Liver (tissue), 9 donors: ENCODE data around the gene SAMD8. TPM values are rescaled to one million over a fixed set of nuclear protein-coding genes. Genes with fewer than 3 reads are reported as not detected.

Experiments used
- DNase-seq: peaks from one replicate; pipeline ENCODE4 v3.0.0-alpha.2; 2017; ENCODE audit warnings: low spot score
- H3K27ac ChIP-seq, 2 donors: one replicate each; pipeline ENCODE4 v1.7.0; 2013; ENCODE audit warnings: inconsistent platforms in 2 of 2, low read length in 2 of 2, control low read depth in 1 of 2, low read depth in 1 of 2, mild to moderate bottlenecking in 1 of 2
- H3K27me3 ChIP-seq, 4 donors: one replicate each; pipeline versions ENCODE4 v1.6.1 to v1.7.0; 2013; ENCODE audit warnings: low read length in 3 of 4, inconsistent platforms in 1 of 4, mild to moderate bottlenecking in 1 of 4, moderate library complexity in 1 of 4; ENCODE audit not compliant: control insufficient read depth in 4 of 4, insufficient read depth in 4 of 4
- H3K36me3 ChIP-seq, 4 donors: one replicate each; pipeline versions ENCODE4 v1.6.1 to v1.7.0; 2013; ENCODE audit warnings: low read length in 3 of 4, mild to moderate bottlenecking in 3 of 4, low read depth in 1 of 4, moderate library complexity in 1 of 4; ENCODE audit not compliant: control insufficient read depth in 4 of 4, insufficient read depth in 3 of 4
- H3K4me1 ChIP-seq, 4 donors: one replicate each; pipeline versions ENCODE4 v1.6.1 to v1.7.0; 2013; ENCODE audit warnings: low read length in 3 of 4, mild to moderate bottlenecking in 3 of 4, moderate library complexity in 1 of 4; ENCODE audit not compliant: control insufficient read depth in 4 of 4, insufficient read depth in 4 of 4
- H3K4me3 ChIP-seq, 3 donors: one replicate each; pipeline versions ENCODE4 v1.6.1 to v1.7.0; 2013; ENCODE audit warnings: low read length in 3 of 3, control low read depth in 1 of 3, low read depth in 1 of 3, mild to moderate bottlenecking in 1 of 3
- H3K9ac ChIP-seq, 2 donors: one replicate each; pipeline ENCODE4 v1.7.0; 2013; ENCODE audit warnings: low read length in 2 of 2, mild to moderate bottlenecking in 2 of 2, moderate library complexity in 2 of 2, control low read depth in 1 of 2, low read depth in 1 of 2
- H3K9me3 ChIP-seq, 4 donors: one replicate each; pipeline versions ENCODE4 v1.6.1 to v1.7.0; 2013; ENCODE audit warnings: low read length in 3 of 4; ENCODE audit not compliant: control insufficient read depth in 4 of 4
- ATF3 ChIP-seq: IDR thresholded peaks from 2 replicates; pipeline ENCODE4 v1.6.1; 2016; ENCODE audit warnings: antibody characterized with exemption
- CTCF ChIP-seq: fragments of 150-350 bp; IDR thresholded peaks from 2 replicates; pipeline ENCODE4 v1.5.1; 2017; ENCODE audit warnings: improper control_type of control experiment, low read depth, low read length; ENCODE audit not compliant: missing input control
- EGR1 ChIP-seq, 2 donors: IDR thresholded peaks; 2 replicates each; pipeline ENCODE4 v1.6.1; 2016 to 2018; ENCODE audit warnings: antibody characterized with exemption in 2 of 2, low read depth in 2 of 2
- FOXA1 ChIP-seq: IDR thresholded peaks from 2 replicates; pipeline ENCODE4 v1.6.1; 2016; ENCODE audit warnings: antibody characterized with exemption
- FOXA2 ChIP-seq: IDR thresholded peaks from 2 replicates; pipeline ENCODE4 v1.6.1; 2016; ENCODE audit warnings: antibody characterized with exemption
- GABPA ChIP-seq, 2 donors: IDR thresholded peaks in 1 of 2; conservative IDR thresholded peaks in 1 of 2; 2 replicates each; pipeline ENCODE4 v1.6.1; 2016; ENCODE audit warnings: antibody characterized with exemption in 2 of 2, mild to moderate bottlenecking in 1 of 2, moderate library complexity in 1 of 2
- HNF4A ChIP-seq, 2 donors: conservative IDR thresholded peaks; 2 replicates each; pipeline ENCODE4 v1.6.1; 2016; ENCODE audit warnings: antibody characterized with exemption in 2 of 2, mild to moderate bottlenecking in 2 of 2
- HNF4G ChIP-seq: IDR thresholded peaks from 2 replicates; pipeline ENCODE4 v1.6.1; 2016; ENCODE audit warnings: antibody characterized with exemption
- JUND ChIP-seq, 2 donors: IDR thresholded peaks; 2 replicates each; pipeline ENCODE4 v1.6.1; 2016; ENCODE audit warnings: antibody characterized with exemption in 2 of 2
- MAX ChIP-seq: IDR thresholded peaks from 2 replicates; pipeline ENCODE4 v1.6.1; 2016; ENCODE audit warnings: antibody characterized with exemption
- RAD21 ChIP-seq, 2 donors: IDR thresholded peaks; 2 replicates each; pipeline ENCODE4 v1.6.1; 2016; ENCODE audit warnings: antibody characterized with exemption in 2 of 2, mild to moderate bottlenecking in 2 of 2
- REST ChIP-seq: IDR thresholded peaks from 2 replicates; pipeline ENCODE4 v1.6.1; 2016; ENCODE audit warnings: antibody characterized with exemption, mild to moderate bottlenecking
- RXRA ChIP-seq, 2 donors: IDR thresholded peaks; 2 replicates each; pipeline ENCODE4 v1.6.1; 2017 to 2018; ENCODE audit warnings: antibody characterized with exemption in 2 of 2, mild to moderate bottlenecking in 1 of 2
- SP1 ChIP-seq: IDR thresholded peaks from 2 replicates; pipeline ENCODE4 v1.6.1; 2018; ENCODE audit warnings: antibody characterized with exemption, mild to moderate bottlenecking
- TAF1 ChIP-seq: conservative IDR thresholded peaks from 2 replicates; pipeline ENCODE4 v1.6.1; 2016; ENCODE audit warnings: antibody characterized with exemption, mild to moderate bottlenecking
- YY1 ChIP-seq: IDR thresholded peaks from 2 replicates; pipeline ENCODE4 v1.6.1; 2016; ENCODE audit warnings: antibody characterized with exemption, mild to moderate bottlenecking
- ZBTB33 ChIP-seq: IDR thresholded peaks from 2 replicates; pipeline ENCODE4 v1.6.1; 2016; ENCODE audit warnings: antibody characterized with exemption
- WGBS: extraction: QIAGEN DNeasy Blood & Tissue Kit; methylation state at CpG from one replicate; pipeline ENCODE4 v1.1.7; 2013; 5-methylcytosine and 5-hydroxymethylcytosine counted together
- polyA plus RNA-seq, 2 donors: library from polyadenylated mRNA; stranded (reverse) in 1 of 2; unstranded in 1 of 2; fragments of 200-250 nt in 1 of 2; fragments of >200 nt in 1 of 2; fragmentation: Nextera tagmentation in 1 of 2; extraction: Ambion mirVana in 1 of 2; gene quantifications; one replicate each; pipeline versions ENCODE4 v1.2.1 to v1.2.3, GENCODE V29; 2013 to 2015
- total RNA-seq, 2 donors: library from RNA; depleted of rRNA; stranded (reverse); fragments of >200 nt; gene quantifications; one replicate each; pipeline ENCODE4 v1.2.3, GENCODE V29; 2014
- donor health status: healthy.
- donor health status: healthy.
- donor health status: healthy.
- donor health status: healthy.
- donor health status: healthy.

The SAMD8 gene
- total RNA-seq (10 to 100 TPM in 1 of 2 donors, 1 to 10 TPM in 1; 5.2 to 10.3 TPM), polyA plus RNA-seq (1 to 10 TPM; 2.8 to 2.9 TPM)

- DNase-seq = peak; percentile 89
- Histone ChIP-seq H3K27ac (peak within 1 kb of the TSS; percentile 99), H3K9ac (peak within 1 kb of the TSS; percentile 89 to 96), H3K36me3 (no peaks in the 10 kb centered on the region), H3K27me3 (no peaks in the 10 kb centered on the region), H3K9me3 (no peaks in the 10 kb centered on the region), H3K4me3 (peak within 1 kb of the TSS; percentile 82 to 99 (median 88)), H3K4me1 (peaks cover 2 to 9% (median 3%) of the 10 kb centered on the region in 4 donors)
- WGBS = under 1% methylated on average over 61 of the region's 61 CpGs
- TF ChIP-seq EGR1 (IDR thresholded peaks at IDR 0.05; ENCODE audit: low read depth in 2 of 2) = peak; percentile 45 to 90
- peak in 1 of 2 donors; percentile 77 for TF ChIP-seq GABPA (IDR thresholded peaks at IDR 0.05 in 1 of 2, conservative IDR thresholded peaks at IDR 0.05 in 1 of 2)
- TF ChIP-seq SP1 = peak; percentile 5
- TF ChIP-seq MAX = no peak
- TF ChIP-seq TAF1 = peak; percentile 46
- TF ChIP-seq ZBTB33 = peak; percentile 98
- no peak for TF ChIP-seq YY1
- TF ChIP-seq CTCF = peak; percentile 16
- peak in 1 of 2 donors; percentile 4 for TF ChIP-seq RAD21 (IDR thresholded peaks at IDR 0.05)
Observed at GRCh38 chr10:75111365-75111906, at the start of gene SAMD8. TSS of gene SAMD8 (plus strand) at chr10:75111656. CDS start at chr10:75150529, 38,873 bp downstream.

- no peaks in the 10 kb centered on the region for H3K9me3 ChIP-seq
- no peak for DNase-seq
- TF ChIP-seq FOXA2 (no peak), CTCF (no peak), FOXA1 (no peak), TAF1 (no peak), REST (no peak), ATF3 (no peak), SP1 (no peak), ZBTB33 (no peak), HNF4G (no peak), RXRA (IDR thresholded peaks at IDR 0.05) (no peak), EGR1 (IDR thresholded peaks at IDR 0.05; ENCODE audit: low read depth in 2 of 2) (no peak), RAD21 (IDR thresholded peaks at IDR 0.05) (no peak), HNF4A (conservative IDR thresholded peaks at IDR 0.05) (no peak), YY1 (no peak), JUND (IDR thresholded peaks at IDR 0.05) (no peak)
Observed at GRCh38 chr10:75061709-75062505, 49.5 kb upstream of the SAMD8 start.

More at GRCh38 chr10:75061709-75062505, 49.5 kb upstream of the SAMD8 start:
- no peaks in the 10 kb centered on the region for H3K27me3 ChIP-seq
- no peak overlapping the region for H3K27ac ChIP-seq
- H3K36me3 ChIP-seq = no peaks in the 10 kb centered on the region
- no peaks in the 10 kb centered on the region for H3K4me1 ChIP-seq
- WGBS = 91% methylated on average over 15 of the region's 15 CpGs
- H3K9ac ChIP-seq = no peak overlapping the region
- no peak overlapping the region for H3K4me3 ChIP-seq
